ENCODE data around the gene ANKS3. TPM values are rescaled to one million over a fixed set of nuclear protein-coding genes. Genes with fewer than 3 reads are reported as not detected.

Gene ANKS3
- total RNA-seq, 1 experiment from 2014 or later = 35.0 TPM

DNA sequence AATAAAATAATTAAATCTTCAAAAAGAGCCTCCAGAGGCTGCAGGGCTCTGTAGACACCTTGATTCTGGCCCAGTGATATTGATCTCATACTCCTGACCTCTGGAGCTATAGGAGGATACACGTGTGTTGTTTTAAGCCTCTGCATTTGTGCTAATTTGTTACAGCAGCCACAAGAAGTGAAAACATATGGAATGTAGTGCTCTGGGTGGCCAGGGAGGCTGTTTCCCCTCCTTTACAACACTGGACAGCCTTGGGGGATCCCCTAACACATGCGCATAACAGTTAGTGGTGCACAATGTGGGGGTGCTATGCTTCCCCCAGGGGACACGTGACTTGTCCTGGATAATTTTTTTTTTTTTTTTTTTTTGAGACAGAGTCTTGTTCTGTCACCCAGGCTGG, 37.6 kb upstream of the ANKS3 start:
- POLR2A ChIA-PET = no interaction called here
- intact Hi-C loops (cut with micrococcal nuclease) = no loop called here
- BruUV-seq (replicated peaks) = no TSS peak
- Mint-ChIP-seq H3K27ac (ENCODE audit: low read depth, unreplicated experiment) (no peak overlapping the region), H3K36me3 (ENCODE audit: insufficient read depth, unreplicated experiment) (peaks cover 4% of the 10 kb centered on the region), H3K27me3 (ENCODE audit: insufficient read depth, unreplicated experiment) (no peaks in the 10 kb centered on the region), H3K9me3 (ENCODE audit: unreplicated experiment) (no peaks in the 10 kb centered on the region), H3K4me3 (ENCODE audit: unreplicated experiment) (no peak overlapping the region), H3K4me1 (ENCODE audit: insufficient read depth, unreplicated experiment) (peaks cover 5% of the 10 kb centered on the region)
- TF ChIP-seq, protein P1, sequence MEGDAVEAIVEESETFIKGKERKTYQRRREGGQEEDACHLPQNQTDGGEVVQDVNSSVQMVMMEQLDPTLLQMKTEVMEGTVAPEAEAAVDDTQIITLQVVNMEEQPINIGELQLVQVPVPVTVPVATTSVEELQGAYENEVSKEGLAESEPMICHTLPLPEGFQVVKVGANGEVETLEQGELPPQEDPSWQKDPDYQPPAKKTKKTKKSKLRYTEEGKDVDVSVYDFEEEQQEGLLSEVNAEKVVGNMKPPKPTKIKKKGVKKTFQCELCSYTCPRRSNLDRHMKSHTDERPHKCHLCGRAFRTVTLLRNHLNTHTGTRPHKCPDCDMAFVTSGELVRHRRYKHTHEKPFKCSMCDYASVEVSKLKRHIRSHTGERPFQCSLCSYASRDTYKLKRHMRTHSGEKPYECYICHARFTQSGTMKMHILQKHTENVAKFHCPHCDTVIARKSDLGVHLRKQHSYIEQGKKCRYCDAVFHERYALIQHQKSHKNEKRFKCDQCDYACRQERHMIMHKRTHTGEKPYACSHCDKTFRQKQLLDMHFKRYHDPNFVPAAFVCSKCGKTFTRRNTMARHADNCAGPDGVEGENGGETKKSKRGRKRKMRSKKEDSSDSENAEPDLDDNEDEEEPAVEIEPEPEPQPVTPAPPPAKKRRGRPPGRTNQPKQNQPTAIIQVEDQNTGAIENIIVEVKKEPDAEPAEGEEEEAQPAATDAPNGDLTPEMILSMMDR (IDR thresholded peaks at IDR 0.05; ENCODE audit: unreplicated experiment) = no peak
- CTCF ChIA-PET = interaction anchor here (0.7 kb wide), 1 partner anchor 293 kb away, joined by 6 read pairs; no protein-coding TSS in a partner anchor
- DNase-seq (ENCODE audit: unreplicated experiment) = no peak

DNA sequence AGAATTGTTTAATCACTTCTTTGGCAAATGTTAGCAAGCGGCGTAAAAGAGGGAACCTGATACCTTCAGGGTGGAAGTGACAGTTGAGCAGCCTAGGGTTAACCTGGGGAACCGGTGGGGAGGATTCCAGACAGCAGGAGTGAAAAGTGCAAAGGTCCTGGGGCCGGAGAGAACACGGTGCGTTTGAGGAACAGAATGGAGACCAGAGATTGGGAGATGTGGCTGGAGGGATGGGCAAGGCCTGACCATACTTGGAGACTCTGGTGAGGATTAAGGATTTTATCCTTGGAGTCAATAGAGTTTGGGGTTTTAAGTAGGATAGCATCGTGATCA, 35.2 kb upstream of the ANKS3 start:
- intact Hi-C loops (cut with micrococcal nuclease) = loop anchor here (2.0 kb wide), 1 partner anchor 78 kb away; the partner anchor contains the start of genes GLYR1 and UBN1
- H3K4me1 Mint-ChIP-seq (ENCODE audit: insufficient read depth, unreplicated experiment) = peaks cover 5% of the 10 kb centered on the region
- H3K36me3 Mint-ChIP-seq (ENCODE audit: insufficient read depth, unreplicated experiment) = peaks cover 10% of the 10 kb centered on the region
- no peak for DNase-seq (ENCODE audit: unreplicated experiment)
- BruUV-seq (replicated peaks) = no TSS peak
- TF ChIP-seq, protein P1 (IDR thresholded peaks at IDR 0.05; ENCODE audit: unreplicated experiment) = no peak
- no peak overlapping the region for H3K27ac Mint-ChIP-seq (ENCODE audit: low read depth, unreplicated experiment)
- H3K9me3 Mint-ChIP-seq (ENCODE audit: unreplicated experiment) = no peaks in the 10 kb centered on the region
- H3K27me3 Mint-ChIP-seq (ENCODE audit: insufficient read depth, unreplicated experiment) = no peaks in the 10 kb centered on the region
- peak overlapping the region; percentile 90 for H3K4me3 Mint-ChIP-seq (ENCODE audit: unreplicated experiment)
- CTCF ChIA-PET = interaction anchor here (0.6 to 1.2 kb wide), 2 partner anchors 35 to 43 kb away, joined by 3 to 4 read pairs; partner anchors contain the start of genes ANKS3 and DNAAF8
- POLR2A ChIA-PET = interaction anchor here (1.0 to 4.8 kb wide), 13 partner anchors 24 to 265 kb away, joined by 3 to 64 read pairs (median 7); partner anchors contain the start of genes ANKS3, DNAAF8, GLYR1 and NAGPA

DNA sequence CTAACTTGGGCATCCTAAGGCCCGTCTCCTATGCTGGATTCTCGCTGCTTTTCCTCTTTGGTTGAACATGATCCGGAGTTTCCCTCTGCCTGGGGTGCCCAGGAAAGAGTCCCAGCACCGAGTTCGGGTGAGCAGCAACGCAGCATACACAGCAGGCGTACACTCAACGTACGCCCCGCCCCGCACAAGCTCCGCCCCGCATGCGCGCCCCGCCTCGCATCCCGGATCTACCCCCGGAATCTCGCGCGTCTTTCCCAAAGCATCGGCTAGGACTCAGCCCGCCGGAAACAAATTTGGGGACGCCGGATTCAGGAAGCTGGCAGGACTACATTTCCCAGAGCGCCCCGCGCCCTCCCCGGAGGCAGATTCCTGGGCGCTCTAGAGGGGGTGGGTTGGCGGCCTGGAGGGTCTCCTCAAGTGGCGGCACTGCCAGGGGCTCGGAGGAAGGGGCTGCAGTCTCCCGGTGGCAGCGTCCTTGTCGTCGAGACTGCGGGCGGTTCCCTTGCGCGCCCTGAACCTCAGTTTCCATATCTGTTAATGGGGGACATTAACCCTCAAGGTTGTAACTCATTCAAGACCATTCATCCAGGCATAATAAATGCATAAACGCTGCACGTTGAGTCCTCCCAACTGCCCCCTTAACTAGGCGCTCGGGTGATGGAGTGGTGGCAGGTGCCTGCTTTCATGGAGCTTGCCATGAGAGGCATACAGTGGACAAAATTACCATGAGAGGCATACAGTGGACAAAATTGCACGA, 34.7 kb upstream of the ANKS3 start:
- Mint-ChIP-seq H3K36me3 (ENCODE audit: insufficient read depth, unreplicated experiment) (peaks cover 15% of the 10 kb centered on the region), H3K27ac (ENCODE audit: low read depth, unreplicated experiment) (peak overlapping the region; percentile 95), H3K27me3 (ENCODE audit: insufficient read depth, unreplicated experiment) (no peaks in the 10 kb centered on the region), H3K4me3 (ENCODE audit: unreplicated experiment) (peak overlapping the region; percentile 90), H3K9me3 (ENCODE audit: unreplicated experiment) (no peaks in the 10 kb centered on the region), H3K4me1 (ENCODE audit: insufficient read depth, unreplicated experiment) (peaks cover 5% of the 10 kb centered on the region)
- peak; percentile 97 for DNase-seq (ENCODE audit: unreplicated experiment)
- BruUV-seq (replicated peaks) = no TSS peak
- TF ChIP-seq, protein P1 (IDR thresholded peaks at IDR 0.05; ENCODE audit: unreplicated experiment) = no peak
- intact Hi-C loops (cut with micrococcal nuclease) = loop anchor here (1.0 to 2.0 kb wide), 2 partner anchors 78 to 188 kb away; partner anchors contain the start of genes GLYR1 and UBN1
- ChIA-PET POLR2A (interaction anchor here (0.6 to 4.8 kb wide), 27 partner anchors 9 to 330 kb away, joined by 3 to 64 read pairs (median 4); partner anchors contain the start of genes ANKS3, DNAAF8, GLYR1 and NAGPA), CTCF (interaction anchor here (0.6 to 1.2 kb wide), 4 partner anchors 32 to 149 kb away, joined by 3 to 4 read pairs (median 3); partner anchors contain the start of genes ANKS3 and DNAAF8)

DNA sequence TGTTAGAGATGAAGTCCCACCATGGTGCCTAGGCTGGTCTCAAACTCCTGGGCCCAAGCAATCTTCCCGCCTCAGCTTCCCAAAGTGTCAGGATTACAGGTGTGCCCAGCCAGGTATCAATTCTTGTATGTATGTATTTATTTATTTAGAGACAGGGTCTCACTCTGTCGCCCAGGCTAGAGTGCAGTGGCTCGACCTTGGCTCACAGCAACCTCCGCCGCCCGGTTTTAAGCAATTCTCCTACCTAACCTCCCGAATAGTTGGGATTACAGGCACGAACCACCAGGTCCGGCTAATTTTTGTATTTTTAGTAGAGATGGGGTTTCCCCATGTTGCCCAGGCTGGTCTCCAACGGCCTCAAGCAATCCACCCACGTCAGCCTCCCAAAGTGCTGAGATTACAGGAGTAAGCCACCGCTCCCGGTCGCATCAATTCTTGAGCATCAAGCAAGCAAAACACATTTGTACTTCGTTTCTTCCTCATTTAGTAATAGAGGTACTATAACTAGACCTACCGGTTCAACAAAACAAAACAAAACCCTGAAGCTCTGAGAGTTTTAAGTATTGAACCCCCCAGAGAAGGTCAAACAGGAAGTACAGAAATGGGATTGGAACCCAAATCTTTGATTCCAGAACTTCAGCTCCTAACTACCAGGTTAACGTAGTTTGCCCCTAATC, 33.9 kb upstream of the ANKS3 start:
- TF ChIP-seq, protein P1 (IDR thresholded peaks at IDR 0.05; ENCODE audit: unreplicated experiment) = no peak
- CTCF ChIA-PET = interaction anchor here (0.6 to 1.2 kb wide), 3 partner anchors 32 to 150 kb away, joined by 3 to 4 read pairs (median 3); partner anchors contain the start of genes ANKS3 and DNAAF8
- peak; percentile 53 for DNase-seq (ENCODE audit: unreplicated experiment)
- peak overlapping the region; percentile 95 for H3K27ac Mint-ChIP-seq (ENCODE audit: low read depth, unreplicated experiment)
- POLR2A ChIA-PET = interaction anchor here (0.7 to 4.8 kb wide), 26 partner anchors 8 to 304 kb away, joined by 3 to 64 read pairs (median 4); partner anchors contain the start of genes ANKS3, DNAAF8, NUDT16L1 and ROGDI
- TSS peak; percentile 24 for BruUV-seq (replicated peaks)
- peaks cover 5% of the 10 kb centered on the region for H3K4me1 Mint-ChIP-seq (ENCODE audit: insufficient read depth, unreplicated experiment)
- no peaks in the 10 kb centered on the region for H3K9me3 Mint-ChIP-seq (ENCODE audit: unreplicated experiment)
- intact Hi-C loops (cut with micrococcal nuclease) = loop anchor here (1.0 to 2.0 kb wide), 4 partner anchors 34 to 188 kb away; partner anchors contain the start of genes ANKS3, DNAAF8, GLYR1 and ROGDI
- peak overlapping the region; percentile 90 for H3K4me3 Mint-ChIP-seq (ENCODE audit: unreplicated experiment)
- H3K27me3 Mint-ChIP-seq (ENCODE audit: insufficient read depth, unreplicated experiment) = no peaks in the 10 kb centered on the region
- H3K36me3 Mint-ChIP-seq (ENCODE audit: insufficient read depth, unreplicated experiment) = peaks cover 23% of the 10 kb centered on the region

Data from MCF 10A (cell line).